ENCODE measurements around the gene SULT1B1. TPM values are rescaled to one million over a fixed set of nuclear protein-coding genes. Genes with fewer than 3 reads are reported as not detected.

SULT1B1 gene
- total RNA-seq, 3 donors from 2014 or later, result 0.88 to 1.6 (median 1.4) TPM

GRCh38 chr4:69785211-69785831 is 24.9 kb upstream of the SULT1B1 start:
- no peaks in the 10 kb centered on the region for H3K36me3 ChIP-seq
- no peaks in the 10 kb centered on the region for H3K4me1 ChIP-seq
- intact Hi-C loops (cut with DNase I; ENCODE audit: low total_unique reads), result no loop called here
- H3K9me3 ChIP-seq, result no peaks in the 10 kb centered on the region
- H3K27me3 ChIP-seq, result no peaks in the 10 kb centered on the region
- TF ChIP-seq CTCF (IDR thresholded peaks at IDR 0.05), result no peak
- TF ChIP-seq POLR2A (IDR thresholded peaks at IDR 0.05), result no peak
- no peak for TF ChIP-seq POLR2AphosphoS5 (IDR thresholded peaks at IDR 0.05)
- H3K4me3 ChIP-seq, result no peak overlapping the region
- DNase-seq (ENCODE audit: low spot score in 2 of 2), result no peak
- no peak overlapping the region for H3K27ac ChIP-seq

GRCh38 chr4:69782651-69783310 is 22.4 kb upstream of the SULT1B1 start:
- no peaks in the 10 kb centered on the region for H3K36me3 ChIP-seq
- H3K27me3 ChIP-seq, result no peaks in the 10 kb centered on the region
- no peak overlapping the region for H3K27ac ChIP-seq
- intact Hi-C loops (cut with DNase I; ENCODE audit: low total_unique reads), result no loop called here
- no peaks in the 10 kb centered on the region for H3K9me3 ChIP-seq
- H3K4me3 ChIP-seq, result no peak overlapping the region
- DNase-seq (ENCODE audit: low spot score in 2 of 2), result no peak
- TF ChIP-seq CTCF (IDR thresholded peaks at IDR 0.05) (no peak), POLR2A (IDR thresholded peaks at IDR 0.05) (no peak), POLR2AphosphoS5 (IDR thresholded peaks at IDR 0.05) (no peak)
- no peaks in the 10 kb centered on the region for H3K4me1 ChIP-seq

- Histone ChIP-seq H3K4me3 (no peak overlapping the region), H3K4me1 (no peaks in the 10 kb centered on the region), H3K27ac (no peak overlapping the region), H3K36me3 (no peaks in the 10 kb centered on the region), H3K9me3 (no peaks in the 10 kb centered on the region), H3K27me3 (no peaks in the 10 kb centered on the region)
- no peak for DNase-seq (ENCODE audit: low spot score in 2 of 2)
- no peak for TF ChIP-seq CTCF (IDR thresholded peaks at IDR 0.05)
- TF ChIP-seq POLR2A (IDR thresholded peaks at IDR 0.05), result no peak
- no peak for TF ChIP-seq POLR2AphosphoS5 (IDR thresholded peaks at IDR 0.05)
- intact Hi-C loops (cut with DNase I; ENCODE audit: low total_unique reads), result no loop called here
Observed at GRCh38 chr4:69781458-69782418, 21.3 kb upstream of the SULT1B1 start.

- TF ChIP-seq POLR2AphosphoS5 (IDR thresholded peaks at IDR 0.05) (no peak), POLR2A (IDR thresholded peaks at IDR 0.05) (no peak), CTCF (IDR thresholded peaks at IDR 0.05) (no peak)
- H3K27me3 ChIP-seq, result no peaks in the 10 kb centered on the region
- intact Hi-C loops (cut with DNase I; ENCODE audit: low total_unique reads), result no loop called here
- no peaks in the 10 kb centered on the region for H3K4me1 ChIP-seq
- no peak overlapping the region for H3K27ac ChIP-seq
- H3K36me3 ChIP-seq, result no peaks in the 10 kb centered on the region
- H3K9me3 ChIP-seq, result no peaks in the 10 kb centered on the region
- DNase-seq (ENCODE audit: low spot score in 2 of 2), result no peak
- no peak overlapping the region for H3K4me3 ChIP-seq
Observed at GRCh38 chr4:69780141-69780540, 19.7 kb upstream of the SULT1B1 start.

Data from breast epithelium (tissue), 4 donors.